K562 (cell line): Measurements from ENCODE around the gene RIPOR1. TPM values are rescaled to one million over a fixed set of nuclear protein-coding genes. Genes with fewer than 3 reads are reported as not detected.

Experiments
- ATAC-seq: fragments of 200-7000 bp; cut with Tn5 transposase; 3 replicates; pipeline ENCODE4 v1.9.1; 2020; ENCODE audit warnings: moderate library complexity
- BruUV-seq: library from RNA; stranded (reverse); fragments of 400-500 nt; replicated peaks from 2 replicates; lab custom pipeline; 2021; lab: Mats Ljungman, UMichigan
- CTCF ChIA-PET: fragments of 300-600 bp; formaldehyde crosslinking; extraction: SDS; loops from one replicate; lab custom pipeline; 2021; ENCODE audit warnings: low intra/inter-chr PET ratio; lab: Yijun Ruan, JAX
- POLR2A ChIA-PET: fragments of 300-600, 350-650 bp; sonication (Branson Sonifier 250); formaldehyde crosslinking; extraction: SDS; loops from one replicate; lab custom pipeline; 2021; ENCODE audit warnings: antibody characterized with exemption, inconsistent platforms; lab: Yijun Ruan, JAX
- DNase-seq, 4 experiments: peaks; one replicate each; pipeline versions ENCODE4 v3.0.0 to v3.0.0-alpha.2; 2011 to 2018; ENCODE audit warnings: low spot score in 3 of 4, mixed read lengths in 3 of 4; ENCODE audit errors: extremely low read depth in 1 of 4
- FAIRE-seq: peaks from 2 replicates; lab custom pipeline; 2011; peaks lifted over from hg19 to GRCh38; lab: Jason Lieb, UNC
- H2AFZ ChIP-seq: 2 replicates; pipeline ENCODE4 v1.6.0; 2011; ENCODE audit warnings: low read depth, low read length, control low read depth, inconsistent platforms
- H3K27ac ChIP-seq: fragments of 200-600 bp; 3 replicates; pipeline ENCODE4 v1.8.0; 2011; ENCODE audit warnings: low read depth, mild to moderate bottlenecking, control low read depth, inconsistent platforms, low read length, moderate library complexity, mixed read lengths; ENCODE audit errors: extremely low read depth
- H3K27me3 ChIP-seq, 2 experiments: fragments of 300-600 bp in 1 of 2; 2 replicates in 1 of 2; 3 replicates in 1 of 2; pipeline versions ENCODE4 v1.6.0 to v1.8.0; 2011; ENCODE audit warnings: inconsistent platforms in 2 of 2, low read length in 2 of 2, mild to moderate bottlenecking in 1 of 2, mixed read lengths in 1 of 2, moderate library complexity in 1 of 2; ENCODE audit not compliant: control insufficient read depth in 2 of 2, insufficient read depth in 2 of 2
- H3K36me3 ChIP-seq: fragments of 300-600 bp; 3 replicates; pipeline ENCODE4 v1.8.0; 2011; ENCODE audit warnings: mild to moderate bottlenecking, low read length, inconsistent platforms; ENCODE audit not compliant: control insufficient read depth, insufficient read depth
- H3K4me1 ChIP-seq, 2 experiments: fragments of 200-600 bp in 1 of 2; replicated peaks in 1 of 2; 2 replicates in 1 of 2; 3 replicates in 1 of 2; pipeline versions ENCODE4 v1.5.1 to v1.8.0; 2011; ENCODE audit warnings: inconsistent platforms in 2 of 2, low read length in 2 of 2, mild to moderate bottlenecking in 1 of 2, mixed read lengths in 1 of 2, moderate library complexity in 1 of 2; ENCODE audit not compliant: control insufficient read depth in 2 of 2, insufficient read depth in 2 of 2
- H3K4me2 ChIP-seq: 2 replicates; pipeline ENCODE4 v1.6.1; 2011; ENCODE audit warnings: low read length, control low read depth, inconsistent platforms, mixed read lengths; ENCODE audit not compliant: insufficient read depth
- H3K4me3 ChIP-seq: fragments of 200-600 bp; sonication (generic), shearing (Covaris generic); 2 replicates; pipeline ENCODE4 v1.5.1; 2016; ENCODE audit warnings: control low read depth, inconsistent platforms
- H3K79me2 ChIP-seq: fragments of 200-600 bp; 3 replicates; pipeline ENCODE4 v1.8.0; 2011; ENCODE audit warnings: low read length, inconsistent platforms; ENCODE audit not compliant: control insufficient read depth, insufficient read depth
- H3K9ac ChIP-seq, 2 experiments: 2 replicates each; pipeline versions ENCODE4 v1.6.0 to v1.6.1; 2011; ENCODE audit warnings: low read depth in 2 of 2, low read length in 2 of 2, control low read depth in 1 of 2, inconsistent platforms in 1 of 2, mild to moderate bottlenecking in 1 of 2, mixed read lengths in 1 of 2; ENCODE audit not compliant: insufficient read depth in 1 of 2
- H3K9me1 ChIP-seq: one replicate; pipeline ENCODE4 v1.6.0; 2011; ENCODE audit warnings: inconsistent platforms, mild to moderate bottlenecking, low read length, moderate library complexity; ENCODE audit not compliant: control insufficient read depth, insufficient read depth
- H3K9me3 ChIP-seq: replicated peaks from 2 replicates; pipeline ENCODE4 v1.5.1; 2011; ENCODE audit warnings: low read depth, low read length, inconsistent platforms; ENCODE audit not compliant: control insufficient read depth, insufficient read depth
- H4K20me1 ChIP-seq: replicated peaks from 2 replicates; pipeline ENCODE4 v1.6.1; 2011; ENCODE audit warnings: low read length, inconsistent platforms, mixed read lengths; ENCODE audit not compliant: control insufficient read depth, insufficient read depth
- CBX8 ChIP-seq: fragments of 200-600 bp; sonication (generic); IDR thresholded peaks from 2 replicates; pipeline ENCODE4 v1.6.1; 2012; ENCODE audit warnings: borderline replicate concordance, mixed run types, low read depth, mild to moderate bottlenecking, moderate library complexity, mixed read lengths, low read length, control low read depth, inconsistent platforms; ENCODE audit not compliant: poor library complexity, severe bottlenecking; ENCODE audit errors: extremely low read depth
- EP400 ChIP-seq: fragments of 450-650 bp; IDR thresholded peaks from 2 replicates; pipeline ENCODE4 v1.6.1; 2017; ENCODE audit warnings: antibody characterized with exemption, mild to moderate bottlenecking, moderate library complexity
- GATA2 ChIP-seq: sonication (generic); formaldehyde crosslinking; IDR thresholded peaks from 2 replicates; pipeline ENCODE4 v1.4.0; 2020; ENCODE audit warnings: mild to moderate bottlenecking, missing genetic modification reagents
- HIVEP1 ChIP-seq: fragments of 250-450 bp; sonication (Bioruptor Pico); IDR thresholded peaks from 2 replicates; pipeline ENCODE4 v1.4.0; 2020; ENCODE audit warnings: mild to moderate bottlenecking
- RB1 ChIP-seq: fragments of 450-650 bp; IDR thresholded peaks from 2 replicates; pipeline ENCODE4 v1.6.1; 2017; ENCODE audit warnings: low read depth, mild to moderate bottlenecking
- SIRT6 ChIP-seq: IDR thresholded peaks from one replicate; pipeline ENCODE4 v1.6.1; 2012; ENCODE audit warnings: low read depth, mild to moderate bottlenecking, control low read depth, inconsistent platforms, low read length, moderate library complexity
- ZC3H4 ChIP-seq: sonication (generic); formaldehyde crosslinking; IDR thresholded peaks from 2 replicates; pipeline ENCODE4 v1.9.0; 2021; ENCODE audit warnings: missing genetic modification reagents, borderline replicate concordance
- ZFX ChIP-seq: sonication (generic); formaldehyde crosslinking; IDR thresholded peaks from 2 replicates; pipeline ENCODE4 v1.8.0; 2022; ENCODE audit warnings: mild to moderate bottlenecking, missing genetic modification reagents, moderate library complexity
- ZNF121 ChIP-seq: sonication (generic); formaldehyde crosslinking; conservative IDR thresholded peaks from 2 replicates; pipeline ENCODE4 v1.8.0; 2022; ENCODE audit warnings: missing genetic modification reagents
- ZNF239 ChIP-seq: fragments of 250-450 bp; sonication (Bioruptor Pico); IDR thresholded peaks from 2 replicates; pipeline ENCODE4 v1.4.0; 2020; ENCODE audit warnings: mild to moderate bottlenecking
- ZNF445 ChIP-seq: fragments of 250-450 bp; sonication (Bioruptor Pico); IDR thresholded peaks from 2 replicates; pipeline ENCODE4 v1.4.0; 2020; ENCODE audit warnings: low read depth, mild to moderate bottlenecking, moderate library complexity
- ZNF780A ChIP-seq: fragments of 250-450 bp; sonication (Bioruptor Pico); IDR thresholded peaks from 2 replicates; pipeline ENCODE4 v1.5.0; 2021; ENCODE audit warnings: mild to moderate bottlenecking
- WGBS: fragments of 100-300 bp; shearing (Covaris generic); methylation state at CpG from one replicate; pipeline ENCODE4 v1.1.6; 2016; ENCODE audit warnings: low coverage, mixed read lengths; ENCODE audit not compliant: insufficient coverage; ENCODE audit errors: missing lambda C conversion rate; 5-methylcytosine and 5-hydroxymethylcytosine counted together
- in situ Hi-C: fragments of 300-500 bp; cut with MboI; formaldehyde crosslinking; loops from 4 replicates; pipeline ENCODE4 v1.15.0; 2018; ENCODE audit warnings: inconsistent platforms, mixed read lengths
- intact Hi-C: fragments of 100-400 bp; cut with micrococcal nuclease; formaldehyde crosslinking; loops from 2 replicates; pipeline ENCODE4 v1.14.2; 2022
- polyA plus RNA-seq, 8 experiments: library from polyadenylated mRNA; depleted of rRNA in 4 of 8; stranded (reverse) in 5 of 8; unstranded in 3 of 8; fragments of >200 nt; fragmentation: Nextera tagmentation in 2 of 8; fragmentation: Illumina TruSeq in 1 of 8; extraction: Ambion mirVana in 2 of 8; extraction: Trizol in 1 of 8; gene quantifications; 2 replicates each; pipeline versions ENCODE4 v1.2.1 to v1.2.3, GENCODE V29; 2011 to 2014; ENCODE audit warnings: inconsistent platforms in 1 of 8, missing spikeins in 1 of 8
- total RNA-seq, 7 experiments: library from RNA; depleted of rRNA in 6 of 7; stranded (reverse); fragments of >200 nt in 6 of 7; fragmentation: Illumina TruSeq in 2 of 7; extraction: Trizol in 2 of 7; gene quantifications; 2 replicates each; pipeline versions ENCODE4 v1.2.1 to v1.2.3, GENCODE V29; 2011 to 2021; ENCODE audit warnings: low replicate concordance in 1 of 7
- TF ChIP-seq, protein P1 (sequence below): fragments of 200-800 bp; sonication (Bioruptor generic); IDR thresholded peaks from 2 replicates; pipeline ENCODE4 v1.6.1; 2017; ENCODE audit warnings: missing genetic modification characterization, missing compliant biosample characterization
- TF ChIP-seq, protein P2 (sequence below): sonication (generic); formaldehyde crosslinking; IDR thresholded peaks from 2 replicates; pipeline ENCODE4 v1.8.1; 2023; ENCODE audit warnings: missing genetic modification reagents, mild to moderate bottlenecking, borderline replicate concordance
- TF ChIP-seq, protein P3 (sequence below): fragments of 200-800 bp; sonication (Bioruptor generic); IDR thresholded peaks from 2 replicates; pipeline ENCODE4 v1.6.1; 2017; ENCODE audit warnings: missing genetic modification characterization, missing compliant biosample characterization

Gene RIPOR1
- total and polyA plus RNA-seq, 9 of the 15 experiments (the other 6 are each of a cell fraction or from before 2014, with no cell fraction given), result 0.36 to 31.1 (median 3.0) TPM

DNA sequence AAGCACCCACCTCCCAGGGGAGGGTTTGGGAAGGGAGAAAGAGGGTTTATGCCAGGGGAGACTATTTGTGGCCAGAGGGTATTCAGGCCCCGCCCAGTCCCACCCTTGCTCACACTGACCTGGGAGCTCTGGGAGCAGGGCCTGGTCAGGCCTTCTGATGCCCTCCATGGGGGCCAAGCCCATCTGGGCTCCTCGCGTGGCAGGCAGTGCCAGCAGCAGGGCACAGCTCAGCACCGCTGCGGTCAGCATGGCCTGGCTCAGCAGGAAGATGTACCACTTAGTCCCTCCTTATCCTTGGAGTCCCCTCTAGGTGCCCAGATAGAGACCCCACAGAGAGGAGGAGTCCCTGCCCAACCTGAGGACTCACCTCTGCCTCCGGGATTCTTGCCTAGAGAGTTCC, 45.5 kb upstream of the RIPOR1 start, which contains the start of gene AGRP:
AGRP (minus strand) TSS at position 398 of the 400 bp plus-strand sequence; CDS start at position 249, 149 bp downstream.
- peak within 1 kb of the TSS; percentile 95 for H2AFZ ChIP-seq
- intact Hi-C loops (no loop called here), in situ Hi-C loops (no loop called here)
- H3K9me1 ChIP-seq, result no peaks in the 10 kb centered on the region
- peak within 1 kb of the TSS; percentile 99 for H3K4me2 ChIP-seq
- FAIRE-seq (no peak), ATAC-seq (no peak), DNase-seq (no peak)
- peaks cover 40% of the 10 kb centered on the region for H3K79me2 ChIP-seq
- POLR2A ChIA-PET, result interaction anchor here (1.0 kb wide), 1 partner anchor 33 kb away, joined by 3 read pairs; no protein-coding TSS in a partner anchor
- peaks cover 7% of the 10 kb centered on the region; the same call in 2 of the 3 replicates for H3K36me3 ChIP-seq
- H3K9me3 ChIP-seq, result no peaks in the 10 kb centered on the region
- no peaks in the 10 kb centered on the region for H4K20me1 ChIP-seq
- H3K4me3 ChIP-seq, result no peak within 1 kb of the TSS
- peak within 1 kb of the TSS; percentile 89 to 91; a peak in 3 of 4 replicates for H3K9ac ChIP-seq
- no peak within 1 kb of the TSS; the same call in 2 of the 3 replicates for H3K27ac ChIP-seq
- CTCF ChIA-PET, result interaction anchor here (1.1 kb wide), 1 partner anchor 38 kb away, joined by 3 read pairs; no protein-coding TSS in a partner anchor
- BruUV-seq, result no TSS peak
- no peaks in the 10 kb centered on the region for H3K27me3 ChIP-seq
- H3K4me1 ChIP-seq, result peaks cover 22 to 31% of the 10 kb centered on the region in 2 experiments
- 98% methylated on average over 6 of the region's 6 CpGs for WGBS
- TF ChIP-seq ZFX (0 out of 2 replicates have a peak, but pooled peaks have one; percentile 18), GATA2 (CRISPR knock-in tag) (no peak), ZNF121 (CRISPR knock-in tag) (no peak), EP400 (no peak), RB1 (no peak), ZC3H4 (0 out of 2 replicates have a peak, but pooled peaks have one; percentile 37), CBX8 (no peak), HIVEP1 (CRISPR knock-in tag) (no peak), SIRT6 (no peak), ZNF780A (CRISPR knock-in tag) (no peak), ZNF239 (no peak), ZNF445 (CRISPR knock-in tag) (no peak)
- TF ChIP-seq, protein P1, sequence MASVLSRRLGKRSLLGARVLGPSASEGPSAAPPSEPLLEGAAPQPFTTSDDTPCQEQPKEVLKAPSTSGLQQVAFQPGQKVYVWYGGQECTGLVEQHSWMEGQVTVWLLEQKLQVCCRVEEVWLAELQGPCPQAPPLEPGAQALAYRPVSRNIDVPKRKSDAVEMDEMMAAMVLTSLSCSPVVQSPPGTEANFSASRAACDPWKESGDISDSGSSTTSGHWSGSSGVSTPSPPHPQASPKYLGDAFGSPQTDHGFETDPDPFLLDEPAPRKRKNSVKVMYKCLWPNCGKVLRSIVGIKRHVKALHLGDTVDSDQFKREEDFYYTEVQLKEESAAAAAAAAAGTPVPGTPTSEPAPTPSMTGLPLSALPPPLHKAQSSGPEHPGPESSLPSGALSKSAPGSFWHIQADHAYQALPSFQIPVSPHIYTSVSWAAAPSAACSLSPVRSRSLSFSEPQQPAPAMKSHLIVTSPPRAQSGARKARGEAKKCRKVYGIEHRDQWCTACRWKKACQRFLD (CRISPR knock-in tag), result no peak
- TF ChIP-seq, protein P2, sequence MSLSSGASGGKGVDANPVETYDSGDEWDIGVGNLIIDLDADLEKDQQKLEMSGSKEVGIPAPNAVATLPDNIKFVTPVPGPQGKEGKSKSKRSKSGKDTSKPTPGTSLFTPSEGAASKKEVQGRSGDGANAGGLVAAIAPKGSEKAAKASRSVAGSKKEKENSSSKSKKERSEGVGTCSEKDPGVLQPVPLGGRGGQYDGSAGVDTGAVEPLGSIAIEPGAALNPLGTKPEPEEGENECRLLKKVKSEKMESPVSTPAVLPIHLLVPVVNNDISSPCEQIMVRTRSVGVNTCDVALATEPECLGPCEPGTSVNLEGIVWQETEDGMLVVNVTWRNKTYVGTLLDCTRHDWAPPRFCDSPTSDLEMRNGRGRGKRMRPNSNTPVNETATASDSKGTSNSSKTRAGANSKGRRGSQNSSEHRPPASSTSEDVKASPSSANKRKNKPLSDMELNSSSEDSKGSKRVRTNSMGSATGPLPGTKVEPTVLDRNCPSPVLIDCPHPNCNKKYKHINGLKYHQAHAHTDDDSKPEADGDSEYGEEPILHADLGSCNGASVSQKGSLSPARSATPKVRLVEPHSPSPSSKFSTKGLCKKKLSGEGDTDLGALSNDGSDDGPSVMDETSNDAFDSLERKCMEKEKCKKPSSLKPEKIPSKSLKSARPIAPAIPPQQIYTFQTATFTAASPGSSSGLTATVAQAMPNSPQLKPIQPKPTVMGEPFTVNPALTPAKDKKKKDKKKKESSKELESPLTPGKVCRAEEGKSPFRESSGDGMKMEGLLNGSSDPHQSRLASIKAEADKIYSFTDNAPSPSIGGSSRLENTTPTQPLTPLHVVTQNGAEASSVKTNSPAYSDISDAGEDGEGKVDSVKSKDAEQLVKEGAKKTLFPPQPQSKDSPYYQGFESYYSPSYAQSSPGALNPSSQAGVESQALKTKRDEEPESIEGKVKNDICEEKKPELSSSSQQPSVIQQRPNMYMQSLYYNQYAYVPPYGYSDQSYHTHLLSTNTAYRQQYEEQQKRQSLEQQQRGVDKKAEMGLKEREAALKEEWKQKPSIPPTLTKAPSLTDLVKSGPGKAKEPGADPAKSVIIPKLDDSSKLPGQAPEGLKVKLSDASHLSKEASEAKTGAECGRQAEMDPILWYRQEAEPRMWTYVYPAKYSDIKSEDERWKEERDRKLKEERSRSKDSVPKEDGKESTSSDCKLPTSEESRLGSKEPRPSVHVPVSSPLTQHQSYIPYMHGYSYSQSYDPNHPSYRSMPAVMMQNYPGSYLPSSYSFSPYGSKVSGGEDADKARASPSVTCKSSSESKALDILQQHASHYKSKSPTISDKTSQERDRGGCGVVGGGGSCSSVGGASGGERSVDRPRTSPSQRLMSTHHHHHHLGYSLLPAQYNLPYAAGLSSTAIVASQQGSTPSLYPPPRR (CRISPR knock-in tag), result no peak
- TF ChIP-seq, protein P3, sequence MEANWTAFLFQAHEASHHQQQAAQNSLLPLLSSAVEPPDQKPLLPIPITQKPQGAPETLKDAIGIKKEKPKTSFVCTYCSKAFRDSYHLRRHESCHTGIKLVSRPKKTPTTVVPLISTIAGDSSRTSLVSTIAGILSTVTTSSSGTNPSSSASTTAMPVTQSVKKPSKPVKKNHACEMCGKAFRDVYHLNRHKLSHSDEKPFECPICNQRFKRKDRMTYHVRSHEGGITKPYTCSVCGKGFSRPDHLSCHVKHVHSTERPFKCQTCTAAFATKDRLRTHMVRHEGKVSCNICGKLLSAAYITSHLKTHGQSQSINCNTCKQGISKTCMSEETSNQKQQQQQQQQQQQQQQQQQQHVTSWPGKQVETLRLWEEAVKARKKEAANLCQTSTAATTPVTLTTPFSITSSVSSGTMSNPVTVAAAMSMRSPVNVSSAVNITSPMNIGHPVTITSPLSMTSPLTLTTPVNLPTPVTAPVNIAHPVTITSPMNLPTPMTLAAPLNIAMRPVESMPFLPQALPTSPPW (CRISPR knock-in tag), result no peak
